Activated CD4-positive, CD25-positive, alpha-beta regulatory T cell treated with anti-CD3 and anti-CD28 coated beads, Interleukin-2, amount 50 U/mL, for 72 hours (primary cell): ENCODE measurements around the gene PCDHB3.
A peak's percentile ranks its signal among the peaks of the same experiment; 100 is the strongest.
"Not testable (repeated sequence)": the region's sequence is repeated elsewhere in the genome, so short reads cannot be mapped to it uniquely, and the experiment has no call there.

Source experiments
- DNase-seq: peaks from one replicate; pipeline ENCODE4 v3.0.0; 2021

PCDHB3 gene

DNA sequence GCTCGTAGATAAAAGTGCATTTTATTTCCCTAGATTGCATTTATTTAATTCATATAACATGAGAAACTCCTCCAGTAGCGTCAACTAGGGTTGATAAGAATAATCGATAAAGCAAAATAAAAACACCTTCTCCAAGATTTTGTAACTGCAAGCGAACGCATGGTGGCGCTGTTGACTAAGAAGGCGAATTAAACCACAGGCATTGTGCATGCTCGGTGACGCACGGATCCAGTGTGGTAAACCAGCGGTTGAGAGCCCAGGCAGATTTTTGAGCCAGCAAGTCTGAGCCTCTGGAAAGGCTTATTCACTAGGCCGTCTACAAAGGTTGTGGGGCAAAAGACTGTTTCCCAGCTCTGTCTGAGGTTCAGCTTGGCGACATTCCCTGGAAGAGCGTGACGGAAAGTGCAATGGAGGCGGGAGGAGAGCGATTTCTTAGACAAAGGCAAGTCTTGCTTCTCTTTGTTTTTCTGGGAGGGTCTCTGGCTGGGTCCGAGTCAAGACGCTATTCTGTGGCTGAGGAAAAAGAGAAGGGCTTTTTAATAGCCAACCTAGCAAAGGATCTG lies at the start of gene PCDHB3:
Gene PCDHB3 (plus strand): TSS at position 231 of the 563 bp plus-strand sequence. CDS start 177 bp downstream, at position 408.
- DNase-seq: peak; percentile 35

DNA sequence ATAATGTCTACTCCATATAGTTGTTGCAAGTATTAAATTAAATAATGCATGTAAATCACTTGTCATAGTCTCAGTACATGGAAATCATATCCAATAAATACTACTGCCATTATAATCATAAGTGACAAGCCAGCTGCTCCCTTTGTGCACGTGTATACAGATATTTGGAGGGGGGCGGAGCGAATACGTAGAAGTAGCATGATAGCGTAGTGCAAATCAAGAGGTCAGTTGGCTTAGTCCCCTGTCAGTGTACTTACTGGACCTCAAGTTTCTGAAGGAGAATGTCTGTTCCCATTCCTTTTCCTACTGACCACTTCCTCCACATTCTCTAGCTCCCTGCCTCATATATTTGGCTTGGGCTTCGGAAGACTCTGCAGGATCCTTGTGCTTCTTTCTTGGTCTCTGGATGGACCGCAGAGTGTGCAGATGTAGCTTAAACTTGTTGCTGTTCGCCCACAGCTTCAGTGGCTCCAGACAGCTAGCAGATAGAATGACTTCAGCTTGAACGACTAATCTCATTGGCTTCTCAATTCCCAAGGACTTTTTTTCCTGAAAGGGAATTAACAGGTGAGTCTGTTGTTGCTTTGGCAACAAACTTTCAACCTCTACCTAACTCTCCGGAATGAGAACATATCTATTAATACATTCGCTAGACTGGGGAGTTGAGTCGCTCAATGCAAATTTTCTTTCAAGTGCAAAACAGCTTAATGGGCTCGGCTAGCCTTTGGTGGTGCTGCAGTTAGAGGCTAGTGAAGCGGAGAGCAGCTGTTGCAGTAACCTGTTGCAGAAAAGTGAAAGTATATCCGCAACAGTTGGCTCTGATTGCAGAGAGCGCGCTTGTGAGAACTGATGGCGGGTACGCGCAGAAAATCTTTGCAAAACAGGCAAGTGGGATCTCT lies 49.4 kb upstream of the PCDHB3 start, which contains the start of gene PCDHB1:
Gene PCDHB1 (plus strand): TSS at position 753 of the 899 bp plus-strand sequence. CDS start 97 bp downstream, at position 850.
- no peak for DNase-seq

DNA sequence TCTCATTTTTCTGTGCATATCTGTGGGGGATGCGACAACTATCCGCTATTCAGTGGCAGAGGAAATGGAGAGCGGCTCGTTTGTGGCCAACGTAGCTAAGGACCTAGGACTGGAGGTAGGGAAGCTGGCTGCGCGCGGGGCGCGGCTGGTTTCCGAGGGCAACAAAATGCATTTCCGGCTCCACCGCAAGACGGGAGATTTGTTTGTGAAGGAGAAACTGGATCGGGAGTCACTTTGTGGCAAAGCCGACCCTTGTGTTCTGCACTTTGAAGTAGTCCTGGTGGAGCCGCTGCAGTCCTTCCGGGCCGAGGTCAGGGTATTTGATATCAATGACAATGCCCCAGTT lies 48.8 kb upstream of the PCDHB3 start:
- DNase-seq: no peak

DNA sequence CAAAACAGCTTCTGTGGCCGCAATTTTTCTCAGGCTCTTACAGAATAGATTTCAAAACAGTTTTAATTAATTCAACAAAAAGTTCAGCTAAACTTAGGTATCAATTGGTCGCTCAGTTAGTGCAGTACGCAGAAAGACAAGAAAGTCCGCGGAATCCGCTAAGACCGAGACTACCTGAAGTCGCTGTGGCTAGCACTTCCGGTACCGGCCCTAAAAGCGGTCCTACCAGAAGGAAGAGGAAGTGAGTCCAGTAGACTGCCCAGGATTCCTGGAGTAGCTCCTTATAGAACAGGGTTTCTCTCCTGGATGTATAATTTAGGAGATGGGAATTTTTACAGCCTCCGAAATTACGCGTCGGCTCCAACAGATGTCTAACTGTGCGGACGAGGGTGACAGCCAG lies 22.4 kb upstream of the PCDHB3 start:
- no peak for DNase-seq

DNA sequence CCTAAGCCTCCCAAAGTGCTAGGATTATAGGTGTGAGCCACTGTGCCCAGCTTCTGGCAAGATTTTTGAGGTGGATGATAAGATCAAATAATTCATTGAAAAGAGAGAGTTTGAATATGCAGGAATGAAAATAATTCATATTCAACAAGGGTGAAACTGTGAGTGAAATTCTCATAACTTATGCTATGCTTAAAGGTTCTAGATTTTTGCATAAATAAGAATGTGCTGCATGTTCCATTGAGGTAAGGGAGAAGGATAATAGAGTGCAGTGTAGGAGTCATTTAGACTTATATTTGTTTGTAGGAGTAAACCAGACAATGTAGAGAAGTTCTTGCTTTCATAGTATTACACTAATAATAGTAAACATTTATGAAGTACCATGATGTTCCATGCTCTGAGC lies 18.0 kb upstream of the PCDHB3 start:
- DNase-seq: no peak

DNA sequence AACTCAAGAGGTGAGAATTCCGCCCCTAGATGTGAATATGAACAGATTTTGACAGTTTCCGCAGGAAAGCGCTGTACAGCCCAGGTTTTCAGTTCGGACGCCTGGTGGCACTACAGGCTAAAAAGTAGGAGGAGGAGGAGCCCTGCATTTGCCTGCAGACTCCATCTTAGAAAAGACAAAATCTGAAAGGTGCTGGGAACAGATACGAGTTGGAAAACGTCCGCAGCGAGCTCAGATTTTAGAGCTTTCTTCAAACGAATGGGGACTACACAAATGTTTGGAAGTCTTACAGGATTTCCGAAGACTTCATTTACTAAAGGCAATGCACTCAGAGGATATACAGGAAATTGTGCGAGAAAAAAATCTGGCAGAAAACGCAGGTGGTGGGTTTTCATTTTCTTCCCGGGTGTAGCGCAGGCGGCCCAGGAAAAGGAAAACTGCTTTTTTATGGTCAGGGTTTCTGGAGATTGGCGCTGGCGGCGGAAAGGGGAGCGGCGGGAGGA lies 15.7 kb upstream of the PCDHB3 start:
- no peak for DNase-seq

DNA sequence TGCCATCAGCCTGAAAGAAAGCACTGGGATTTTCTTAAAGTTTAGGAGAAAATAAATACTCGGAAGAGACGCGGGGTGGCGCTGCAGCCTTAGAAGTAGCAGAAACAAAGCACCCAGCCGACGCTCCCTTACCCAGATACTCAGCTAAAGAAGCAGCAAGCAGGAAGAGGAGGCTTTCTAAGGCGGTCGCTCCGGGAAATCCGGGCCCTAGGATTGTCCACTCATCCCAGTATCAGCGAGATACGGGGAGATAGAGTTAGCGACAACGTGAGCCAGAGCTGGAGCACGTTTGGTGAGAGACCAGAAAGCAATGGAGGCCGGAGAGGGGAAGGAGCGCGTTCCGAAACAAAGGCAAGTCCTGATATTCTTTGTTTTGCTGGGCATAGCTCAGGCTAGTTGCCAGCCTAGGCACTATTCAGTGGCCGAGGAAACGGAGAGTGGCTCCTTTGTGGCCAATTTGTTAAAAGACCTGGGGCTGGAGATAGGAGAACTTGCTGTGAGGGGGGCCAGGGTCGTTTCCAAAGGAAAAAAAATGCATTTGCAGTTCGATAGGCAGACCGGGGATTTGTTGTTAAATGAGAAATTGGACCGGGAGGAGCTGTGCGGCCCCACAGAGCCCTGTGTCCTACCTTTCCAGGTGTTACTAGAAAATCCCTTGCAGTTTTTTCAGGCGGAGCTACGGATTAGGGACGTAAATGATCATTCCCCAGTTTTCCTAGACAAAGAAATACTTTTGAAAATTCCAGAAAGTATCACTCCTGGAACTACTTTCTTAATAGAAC lies 5.6 kb upstream of the PCDHB3 start, which contains the start of gene PCDHB2:
Gene PCDHB2 (plus strand): TSS at position 135 of the 782 bp plus-strand sequence. CDS start 176 bp downstream, at position 311.
- DNase-seq: no peak

DNA sequence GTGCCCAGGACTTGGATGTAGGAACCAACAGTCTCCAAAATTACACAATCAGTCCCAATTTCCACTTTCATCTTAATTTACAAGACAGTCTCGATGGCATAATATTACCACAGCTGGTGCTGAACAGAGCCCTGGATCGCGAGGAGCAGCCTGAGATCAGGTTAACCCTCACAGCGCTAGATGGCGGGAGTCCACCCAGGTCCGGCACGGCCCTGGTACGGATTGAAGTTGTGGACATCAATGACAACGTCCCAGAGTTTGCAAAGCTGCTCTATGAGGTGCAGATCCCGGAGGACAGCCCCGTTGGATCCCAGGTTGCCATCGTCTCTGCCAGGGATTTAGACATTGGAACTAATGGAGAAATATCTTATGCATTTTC lies 5.0 kb upstream of the PCDHB3 start:
- no peak for DNase-seq

DNA sequence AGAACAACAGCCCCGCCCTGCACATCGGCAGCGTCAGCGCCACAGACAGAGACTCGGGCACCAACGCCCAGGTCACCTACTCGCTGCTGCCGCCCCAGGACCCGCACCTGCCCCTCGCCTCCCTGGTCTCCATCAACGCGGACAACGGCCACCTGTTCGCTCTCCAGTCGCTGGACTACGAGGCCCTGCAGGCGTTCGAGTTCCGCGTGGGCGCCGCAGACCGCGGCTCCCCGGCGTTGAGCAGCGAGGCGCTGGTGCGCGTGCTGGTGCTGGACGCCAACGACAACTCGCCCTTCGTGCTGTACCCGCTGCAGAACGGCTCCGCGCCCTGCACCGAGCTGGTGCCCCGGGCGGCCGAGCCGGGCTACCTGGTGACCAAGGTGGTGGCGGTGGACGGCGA lies 4.1 kb upstream of the PCDHB3 start:
- not testable (repeated sequence) for DNase-seq

DNA sequence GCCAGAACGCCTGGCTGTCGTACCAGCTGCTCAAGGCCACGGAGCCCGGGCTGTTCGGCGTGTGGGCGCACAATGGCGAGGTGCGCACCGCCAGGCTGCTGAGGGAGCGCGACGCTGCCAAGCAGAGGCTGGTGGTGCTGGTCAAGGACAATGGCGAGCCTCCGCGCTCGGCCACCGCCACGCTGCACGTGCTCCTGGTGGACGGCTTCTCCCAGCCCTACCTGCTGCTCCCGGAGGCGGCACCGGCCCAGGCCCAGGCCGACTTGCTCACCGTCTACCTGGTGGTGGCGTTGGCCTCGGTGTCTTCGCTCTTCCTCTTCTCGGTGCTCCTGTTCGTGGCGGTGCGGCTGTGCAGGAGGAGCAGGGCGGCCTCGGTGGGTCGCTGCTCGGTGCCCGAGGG lies 3.7 kb upstream of the PCDHB3 start:
- DNase-seq: not testable (repeated sequence)

DNA sequence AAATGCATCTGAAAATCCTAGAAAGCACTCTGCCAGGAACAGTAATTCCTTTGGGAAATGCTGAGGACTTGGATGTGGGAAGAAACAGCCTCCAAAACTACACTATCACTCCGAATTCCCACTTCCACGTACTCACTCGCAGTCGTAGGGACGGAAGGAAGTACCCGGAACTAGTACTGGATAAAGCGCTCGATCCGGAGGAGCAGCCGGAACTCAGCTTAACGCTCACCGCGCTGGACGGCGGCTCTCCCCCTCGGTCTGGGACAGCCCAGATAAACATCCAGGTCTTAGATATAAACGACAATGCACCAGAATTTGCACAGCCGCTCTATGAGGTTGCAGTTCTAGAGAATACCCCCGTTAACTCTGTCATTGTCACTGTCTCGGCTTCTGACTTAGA lies 786 bp downstream of the PCDHB3 start:
- DNase-seq: no peak

DNA sequence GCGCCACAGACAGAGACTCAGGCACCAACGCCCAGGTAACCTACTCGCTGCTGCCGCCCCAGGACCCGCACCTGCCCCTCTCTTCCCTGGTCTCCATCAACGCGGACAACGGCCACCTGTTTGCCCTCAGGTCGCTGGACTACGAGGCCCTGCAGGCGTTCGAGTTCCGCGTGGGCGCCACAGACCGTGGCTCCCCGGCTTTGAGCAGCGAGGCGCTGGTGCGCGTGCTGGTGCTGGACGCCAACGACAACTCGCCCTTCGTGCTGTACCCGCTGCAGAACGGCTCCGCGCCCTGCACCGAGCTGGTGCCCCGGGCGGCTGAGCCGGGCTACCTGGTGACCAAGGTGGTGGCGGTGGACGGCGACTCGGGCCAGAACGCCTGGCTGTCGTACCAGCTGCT lies 1.8 kb downstream of the PCDHB3 start:
- not testable (repeated sequence) for DNase-seq

DNA sequence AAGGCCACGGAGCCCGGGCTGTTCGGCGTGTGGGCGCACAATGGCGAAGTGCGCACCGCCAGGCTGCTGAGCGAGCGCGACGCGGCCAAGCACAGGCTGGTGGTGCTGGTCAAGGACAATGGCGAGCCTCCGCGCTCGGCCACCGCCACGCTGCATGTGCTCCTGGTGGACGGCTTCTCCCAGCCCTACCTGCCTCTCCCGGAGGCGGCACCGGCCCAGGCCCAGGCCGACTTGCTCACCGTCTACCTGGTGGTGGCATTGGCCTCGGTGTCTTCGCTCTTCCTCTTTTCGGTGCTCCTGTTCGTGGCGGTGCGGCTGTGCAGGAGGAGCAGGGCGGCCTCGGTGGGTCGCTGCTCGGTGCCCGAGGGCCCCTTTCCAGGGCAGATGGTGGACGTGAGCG lies 2.2 kb downstream of the PCDHB3 start:
- DNase-seq: not testable (repeated sequence)

DNA sequence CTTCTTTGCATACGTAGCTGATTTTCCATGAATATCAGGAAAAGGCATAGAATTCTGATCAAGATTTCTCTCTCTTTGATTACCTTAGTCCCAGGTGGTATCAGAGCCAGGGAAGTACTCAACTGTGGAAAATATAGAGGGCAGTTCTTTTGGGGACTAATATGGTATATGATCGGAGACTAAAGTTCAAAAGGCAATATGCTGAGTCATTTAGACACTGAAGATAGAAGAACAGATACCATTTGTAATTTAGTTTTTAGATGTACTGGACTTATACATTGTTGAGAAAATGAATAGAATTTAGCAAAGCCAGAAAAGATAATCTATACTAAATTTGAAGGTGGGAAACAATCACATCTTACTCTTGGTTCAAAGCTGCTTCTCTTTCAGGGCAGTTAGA lies 5.1 kb downstream of the PCDHB3 start:
- DNase-seq: no peak

DNA sequence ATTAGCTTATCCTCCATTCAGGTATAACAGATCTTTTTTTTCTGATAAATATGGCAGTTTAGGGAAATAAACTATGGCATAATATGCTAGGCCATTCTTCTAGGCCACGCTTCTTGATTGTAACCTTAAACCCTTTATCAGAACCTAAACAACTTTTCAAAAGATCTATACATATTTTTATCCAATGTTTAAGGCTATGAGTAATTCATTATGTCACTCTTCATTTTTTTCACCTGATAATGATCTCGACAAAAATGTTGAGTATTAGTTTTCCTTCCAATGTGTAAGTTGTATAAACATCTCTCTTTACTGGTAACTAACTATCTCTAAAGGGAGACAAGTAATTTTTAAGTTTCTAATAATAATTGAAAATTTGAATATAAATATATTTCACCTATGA lies 19.0 kb downstream of the PCDHB3 start:
- no peak for DNase-seq

DNA sequence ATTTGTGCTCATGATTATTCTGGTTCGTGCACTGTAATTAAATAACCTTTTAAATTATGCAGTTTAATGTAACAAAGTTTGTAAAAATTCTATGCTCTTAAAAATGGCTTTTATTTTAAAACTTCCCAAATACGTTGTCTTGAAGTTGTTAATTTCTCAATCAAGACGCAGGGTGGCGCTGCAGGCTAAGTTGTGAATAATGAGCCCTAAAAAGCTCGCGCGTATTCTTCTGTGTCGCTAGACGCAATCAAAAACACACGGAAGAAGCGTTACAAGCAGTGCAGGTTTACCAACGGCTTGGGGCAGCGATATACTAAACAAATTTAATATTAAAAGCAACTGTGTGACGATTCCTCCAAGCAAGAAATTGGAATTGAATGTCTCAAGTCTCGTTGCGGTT lies 21.3 kb downstream of the PCDHB3 start, which contains the start of gene PCDHB4:
Gene PCDHB4 (plus strand): TSS at position 256 of the 400 bp plus-strand sequence. CDS start 181 bp downstream, outside the sequence.
- DNase-seq: no peak

DNA sequence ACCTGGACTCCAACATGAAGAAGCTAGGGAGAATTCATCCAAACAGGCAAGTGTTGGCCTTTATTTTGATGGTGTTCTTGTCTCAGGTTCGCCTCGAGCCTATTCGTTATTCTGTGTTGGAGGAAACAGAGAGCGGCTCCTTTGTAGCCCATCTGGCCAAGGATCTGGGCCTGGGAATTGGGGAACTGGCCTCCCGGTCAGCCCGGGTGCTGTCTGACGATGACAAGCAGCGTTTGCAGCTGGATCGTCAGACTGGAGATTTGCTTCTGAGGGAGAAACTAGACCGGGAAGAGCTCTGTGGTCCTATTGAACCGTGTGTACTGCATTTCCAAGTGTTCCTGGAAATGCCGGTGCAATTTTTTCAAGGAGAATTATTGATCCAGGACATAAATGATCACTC lies 21.7 kb downstream of the PCDHB3 start:
- DNase-seq: no peak

DNA sequence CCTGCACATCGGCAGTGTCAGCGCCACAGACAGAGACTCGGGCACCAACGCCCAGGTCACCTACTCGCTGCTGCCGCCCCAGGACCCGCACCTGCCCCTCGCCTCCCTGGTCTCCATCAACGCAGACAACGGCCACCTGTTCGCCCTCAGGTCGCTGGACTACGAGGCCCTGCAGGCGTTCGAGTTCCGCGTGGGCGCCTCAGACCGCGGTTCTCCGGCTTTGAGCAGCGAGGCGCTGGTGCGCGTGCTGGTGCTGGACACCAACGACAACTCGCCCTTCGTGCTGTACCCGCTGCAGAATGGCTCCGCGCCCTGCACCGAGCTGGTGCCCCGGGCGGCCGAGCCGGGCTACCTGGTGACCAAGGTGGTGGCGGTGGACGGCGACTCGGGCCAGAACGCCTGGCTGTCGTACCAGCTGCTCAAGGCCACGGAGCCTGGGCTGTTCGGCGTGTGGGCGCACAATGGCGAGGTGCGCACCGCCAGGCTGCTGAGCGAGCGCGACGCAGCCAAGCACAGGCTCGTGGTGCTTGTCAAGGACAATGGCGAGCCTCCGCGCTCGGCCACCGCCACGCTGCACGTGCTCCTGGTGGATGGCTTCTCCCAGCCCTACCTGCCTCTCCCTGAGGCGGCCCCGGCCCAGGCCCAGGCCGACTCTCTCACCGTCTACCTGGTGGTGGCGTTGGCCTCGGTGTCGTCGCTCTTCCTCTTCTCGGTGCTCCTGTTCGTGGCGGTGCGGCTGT lies 23.3 kb downstream of the PCDHB3 start:
- not testable (repeated sequence) for DNase-seq

DNA sequence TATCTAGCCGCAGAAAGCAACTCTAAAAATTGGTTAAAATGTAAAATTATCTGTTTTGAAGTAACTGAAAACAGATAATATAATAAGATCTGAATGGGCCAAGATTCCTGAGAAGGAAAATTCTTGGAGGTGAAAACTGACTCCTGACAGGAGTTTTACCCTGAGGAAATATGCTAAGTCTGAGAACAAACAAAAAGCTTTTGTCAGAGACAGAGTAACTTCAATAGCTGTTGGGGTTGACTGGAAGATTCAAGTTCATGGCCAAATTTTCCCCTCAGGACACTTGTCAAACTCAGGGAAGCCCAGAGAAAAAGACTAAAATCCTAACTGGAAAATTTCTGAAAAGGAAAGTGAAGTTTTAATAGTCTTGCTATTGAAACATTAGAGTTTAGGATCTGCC lies 27.0 kb downstream of the PCDHB3 start:
- no peak for DNase-seq

DNA sequence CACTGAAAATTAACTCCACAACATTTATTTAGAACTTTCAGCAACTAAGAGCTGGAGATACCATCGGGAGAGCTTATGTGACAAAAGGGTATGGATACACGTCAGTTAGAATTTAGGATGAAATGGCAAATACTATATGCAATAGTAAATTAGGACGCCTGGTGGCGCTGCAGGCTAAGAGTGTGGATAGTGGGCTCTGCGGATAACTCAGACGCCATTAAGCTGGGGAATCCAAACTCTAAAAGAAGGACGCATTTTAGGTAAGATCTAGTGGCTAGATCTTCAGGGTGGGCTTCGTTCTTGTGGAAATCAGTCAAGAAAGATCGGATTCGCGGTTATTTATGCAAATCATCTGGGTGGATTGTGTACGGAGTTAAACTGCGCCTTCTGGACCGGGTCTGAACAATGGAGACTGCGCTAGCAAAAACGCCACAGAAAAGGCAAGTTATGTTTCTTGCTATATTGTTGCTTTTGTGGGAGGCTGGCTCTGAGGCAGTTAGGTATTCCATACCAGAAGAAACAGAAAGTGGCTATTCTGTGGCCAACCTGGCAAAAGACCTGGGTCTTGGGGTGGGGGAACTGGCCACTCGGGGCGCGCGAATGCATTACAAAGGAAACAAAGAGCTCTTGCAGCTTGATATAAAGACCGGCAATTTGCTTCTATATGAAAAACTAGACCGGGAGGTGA lies 34.9 kb downstream of the PCDHB3 start, which contains the start of gene PCDHB5:
Gene PCDHB5 (plus strand): TSS at position 177 of the 688 bp plus-strand sequence. CDS start 229 bp downstream, at position 406.
- DNase-seq: no peak

DNA sequence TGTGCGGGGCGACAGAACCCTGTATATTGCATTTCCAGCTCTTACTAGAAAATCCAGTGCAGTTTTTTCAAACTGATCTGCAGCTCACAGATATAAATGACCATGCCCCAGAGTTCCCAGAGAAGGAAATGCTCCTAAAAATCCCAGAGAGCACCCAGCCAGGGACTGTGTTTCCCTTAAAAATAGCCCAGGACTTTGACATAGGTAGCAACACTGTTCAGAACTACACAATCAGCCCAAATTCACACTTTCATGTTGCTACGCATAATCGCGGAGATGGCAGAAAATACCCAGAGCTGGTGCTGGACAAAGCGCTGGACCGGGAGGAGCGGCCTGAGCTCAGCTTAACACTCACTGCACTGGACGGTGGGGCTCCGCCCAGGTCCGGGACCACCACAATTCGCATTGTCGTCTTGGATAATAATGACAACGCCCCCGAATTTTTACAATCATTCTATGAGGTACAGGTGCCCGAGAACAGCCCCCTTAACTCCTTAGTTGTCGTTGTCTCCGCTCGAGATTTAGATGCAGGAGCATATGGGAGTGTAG lies 35.5 kb downstream of the PCDHB3 start:
- DNase-seq: no peak
